GM19238 (cell line): Measurements from ENCODE around the gene CSGALNACT2.
"Not testable (repeated sequence)": the region's sequence is repeated elsewhere in the genome, so short reads cannot be mapped to it uniquely, and the experiment has no call there.

ENCODE experiments used
- DNase-seq: peaks from one replicate; pipeline ENCODE4 v3.0.0; 2011; ENCODE audit warnings: low spot score; ENCODE audit not compliant: insufficient read length

The CSGALNACT2 gene

GRCh38 chr10:43214071-43214955, 76.1 kb downstream of the CSGALNACT2 start:
- DNase-seq: no peak

GRCh38 chr10:43214956-43215561, 76.8 kb downstream of the CSGALNACT2 start:
- DNase-seq: no peak

- DNase-seq: no peak
Measured at GRCh38 chr10:43215758-43216455, 77.7 kb downstream of the CSGALNACT2 start.

GRCh38 chr10:43216931-43217562, 78.8 kb downstream of the CSGALNACT2 start:
- DNase-seq: no peak

- no peak for DNase-seq
Measured at GRCh38 chr10:43217563-43218205, 79.4 kb downstream of the CSGALNACT2 start.

GRCh38 chr10:43218206-43218950, 80.1 kb downstream of the CSGALNACT2 start:
- no peak for DNase-seq

- DNase-seq: no peak
Measured at GRCh38 chr10:43218951-43219837, 80.9 kb downstream of the CSGALNACT2 start.

GRCh38 chr10:43219848-43220247, 81.6 kb downstream of the CSGALNACT2 start:
- no peak for DNase-seq

- DNase-seq: not testable (repeated sequence)
Measured at GRCh38 chr10:43220251-43220650, 82.0 kb downstream of the CSGALNACT2 start.

- DNase-seq: no peak
Measured at GRCh38 chr10:43220657-43221418, 82.6 kb downstream of the CSGALNACT2 start.

GRCh38 chr10:43221419-43222209, 83.4 kb downstream of the CSGALNACT2 start:
- no peak for DNase-seq

- DNase-seq: no peak
Measured at GRCh38 chr10:43222210-43222720, 84.0 kb downstream of the CSGALNACT2 start.

- DNase-seq: no peak
Measured at GRCh38 chr10:43223056-43223455, 84.8 kb downstream of the CSGALNACT2 start.

- no peak for DNase-seq
Measured at GRCh38 chr10:43224321-43224720, 86.1 kb downstream of the CSGALNACT2 start.

GRCh38 chr10:43225004-43225786, 87.0 kb downstream of the CSGALNACT2 start:
- DNase-seq: no peak

- DNase-seq: no peak
Measured at GRCh38 chr10:43225787-43226153, 87.5 kb downstream of the CSGALNACT2 start.

- no peak for DNase-seq
Measured at GRCh38 chr10:43226441-43226840, 88.2 kb downstream of the CSGALNACT2 start.
